GM19468 (cell line): Measurements from ENCODE around the gene STEAP2.

Experiments used
- ATAC-seq: cut with Tn5 transposase; IDR thresholded peaks from one replicate; pipeline ENCODE4 v1.9.1; 2021; ENCODE audit warnings: mild to moderate bottlenecking, moderate library complexity, moderate number of reproducible peaks; ENCODE audit not compliant: unreplicated experiment; ENCODE audit errors: extremely low read depth

STEAP2 gene

DNA sequence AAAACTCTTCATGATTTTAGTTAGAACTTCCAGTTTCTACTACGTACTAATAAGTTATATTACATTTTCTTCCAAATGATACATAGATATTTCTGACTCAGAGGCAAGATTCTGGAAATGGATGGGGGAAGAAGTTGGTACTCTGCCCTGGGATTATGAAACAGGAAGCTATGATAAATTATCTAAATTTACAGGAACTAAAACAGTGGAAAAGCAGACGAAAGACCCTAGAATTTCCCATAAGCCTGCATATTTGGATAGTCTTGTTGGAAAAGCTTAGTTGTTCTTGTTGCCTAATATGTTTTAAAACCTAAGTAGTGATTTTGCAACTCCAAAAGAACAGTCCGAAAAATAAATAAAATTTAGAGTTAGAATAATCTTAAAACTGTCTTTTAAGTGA lies 55.3 kb downstream of the STEAP2 start:
- ATAC-seq, result no peak

DNA sequence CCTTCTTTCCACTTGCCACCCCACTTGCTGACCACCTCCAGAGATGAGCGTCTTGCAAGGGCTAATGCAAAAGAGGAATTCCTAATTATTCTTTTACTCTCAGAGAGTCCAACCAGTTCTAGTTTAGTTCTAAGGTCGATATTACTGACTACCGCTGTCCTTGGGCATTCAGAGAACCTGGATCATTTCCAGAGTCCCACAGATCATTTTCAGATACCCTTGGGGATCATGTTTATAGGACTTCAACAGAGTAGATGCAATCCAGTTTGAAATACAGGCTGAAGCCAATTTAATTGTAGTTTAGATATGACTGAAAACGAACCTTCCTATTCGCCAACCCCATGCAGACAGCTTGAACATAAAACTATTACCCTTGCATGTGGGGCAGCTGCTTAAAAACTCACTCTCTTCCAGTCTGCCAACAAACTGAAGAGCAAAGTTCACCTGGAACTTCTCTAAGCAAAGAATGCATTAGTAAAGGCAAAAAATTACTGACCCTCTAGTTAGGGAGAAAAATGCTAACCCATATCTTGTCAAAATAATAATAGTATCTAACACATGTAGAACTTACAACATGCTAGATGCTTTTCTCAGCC lies 55.8 kb downstream of the STEAP2 start:
- ATAC-seq, result no peak

DNA sequence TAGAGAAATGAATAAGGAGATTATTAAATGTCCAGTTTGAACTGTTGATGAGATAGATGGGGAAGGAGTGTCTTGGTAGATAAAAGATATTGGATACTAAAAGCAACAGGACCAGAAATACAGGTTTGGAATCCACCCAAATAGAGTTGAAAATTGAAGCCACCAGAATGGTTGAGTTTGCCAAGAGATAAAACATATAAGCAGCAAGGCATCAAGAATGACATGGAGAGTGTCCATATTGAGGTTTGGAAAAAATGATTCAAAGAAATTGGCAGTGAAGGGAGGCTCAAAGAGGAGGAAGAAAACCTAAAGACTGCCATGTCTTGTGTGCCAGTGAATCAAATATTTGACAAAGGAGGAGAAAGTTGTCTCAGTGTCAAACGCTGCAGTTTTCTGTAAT lies 57.6 kb downstream of the STEAP2 start:
- ATAC-seq, result no peak

DNA sequence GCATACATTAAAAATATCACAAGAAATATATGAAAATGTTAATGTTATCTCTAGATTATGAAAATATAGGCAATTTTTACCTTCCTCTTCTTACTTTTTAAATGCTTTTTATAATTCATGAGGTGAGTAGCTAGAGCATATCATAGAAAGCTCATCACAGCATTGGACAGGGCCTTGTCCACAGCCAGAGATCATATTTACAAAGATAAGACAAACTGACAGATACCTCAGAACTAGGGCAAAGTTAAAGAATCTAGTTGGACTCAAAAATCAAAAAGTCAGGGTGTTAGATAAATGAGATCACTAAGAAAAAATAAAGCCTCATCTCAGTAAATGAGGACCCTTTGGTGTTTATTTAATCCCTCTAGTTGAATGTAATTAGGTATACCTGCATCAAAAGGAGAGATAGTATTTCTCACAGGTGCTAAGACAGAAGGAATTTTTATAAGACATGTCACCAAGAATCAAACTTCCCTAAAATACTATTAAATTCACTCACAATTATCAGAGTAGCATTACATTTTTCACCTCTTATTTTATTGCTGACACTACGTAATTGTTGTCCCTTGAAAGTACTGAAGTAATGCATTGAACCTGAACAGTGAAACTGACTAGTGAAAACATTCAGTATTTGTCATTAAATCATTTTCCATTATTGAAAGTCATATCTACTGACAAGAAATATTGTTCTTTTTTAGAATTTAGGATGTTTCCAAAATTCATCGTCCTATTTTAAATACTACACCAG lies 59.1 kb downstream of the STEAP2 start:
- ATAC-seq, result no peak

DNA sequence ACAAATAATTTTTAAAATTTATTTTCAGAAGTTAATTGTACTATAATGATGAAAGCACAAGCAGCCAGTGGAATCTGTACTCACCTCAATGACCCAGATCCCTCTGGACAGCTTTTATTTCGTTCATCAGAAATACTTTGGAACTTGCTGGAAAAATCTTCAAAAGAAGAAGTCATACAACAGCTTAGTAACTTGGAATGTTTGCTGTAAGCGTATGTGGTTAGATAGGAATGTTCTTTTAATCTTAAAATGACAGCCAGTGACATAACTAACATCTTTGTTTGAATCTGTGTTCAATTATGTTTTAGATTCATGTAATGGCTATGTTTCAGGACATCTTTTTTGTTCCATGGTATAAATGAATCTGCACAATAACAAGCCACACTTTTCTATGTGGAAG lies 60.2 kb downstream of the STEAP2 start:
- ATAC-seq, result no peak

DNA sequence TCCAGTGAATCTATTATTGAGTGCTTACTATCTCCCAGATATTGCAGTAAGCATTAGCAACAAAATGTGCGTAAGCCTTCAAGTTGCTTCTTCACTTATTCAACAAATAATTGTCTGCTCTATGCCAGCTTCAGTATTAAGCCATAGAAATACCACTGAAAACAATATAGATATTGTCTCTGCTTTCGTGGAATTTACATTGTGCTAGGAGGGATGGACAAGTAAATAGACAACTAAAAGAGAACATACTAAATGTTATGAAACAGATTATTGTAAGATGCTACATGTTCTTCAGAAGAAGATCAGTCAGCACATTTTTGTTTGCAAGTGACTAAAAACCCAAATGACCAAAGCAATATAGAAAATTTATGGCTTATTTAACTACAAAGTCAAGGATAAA lies 60.7 kb downstream of the STEAP2 start:
- no peak for ATAC-seq

DNA sequence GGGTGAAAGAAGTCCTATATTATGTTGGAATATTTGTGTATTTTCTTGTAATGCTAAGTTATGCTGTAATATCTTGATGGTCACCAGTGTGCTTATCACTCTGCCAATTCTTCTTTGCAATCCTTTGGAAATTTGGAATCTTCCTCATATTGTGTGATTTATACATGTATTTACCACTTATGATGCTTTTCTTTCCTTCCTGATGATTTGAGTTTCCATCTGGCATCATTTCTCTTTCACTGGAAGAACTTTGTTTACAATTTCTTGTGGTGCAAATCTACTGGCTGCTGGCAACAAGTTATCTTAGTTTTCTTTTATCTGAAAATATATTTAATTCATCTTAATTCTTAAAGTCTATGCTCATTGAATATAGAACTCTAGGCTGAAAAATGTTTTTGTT lies 62.6 kb downstream of the STEAP2 start:
- ATAC-seq, result no peak

DNA sequence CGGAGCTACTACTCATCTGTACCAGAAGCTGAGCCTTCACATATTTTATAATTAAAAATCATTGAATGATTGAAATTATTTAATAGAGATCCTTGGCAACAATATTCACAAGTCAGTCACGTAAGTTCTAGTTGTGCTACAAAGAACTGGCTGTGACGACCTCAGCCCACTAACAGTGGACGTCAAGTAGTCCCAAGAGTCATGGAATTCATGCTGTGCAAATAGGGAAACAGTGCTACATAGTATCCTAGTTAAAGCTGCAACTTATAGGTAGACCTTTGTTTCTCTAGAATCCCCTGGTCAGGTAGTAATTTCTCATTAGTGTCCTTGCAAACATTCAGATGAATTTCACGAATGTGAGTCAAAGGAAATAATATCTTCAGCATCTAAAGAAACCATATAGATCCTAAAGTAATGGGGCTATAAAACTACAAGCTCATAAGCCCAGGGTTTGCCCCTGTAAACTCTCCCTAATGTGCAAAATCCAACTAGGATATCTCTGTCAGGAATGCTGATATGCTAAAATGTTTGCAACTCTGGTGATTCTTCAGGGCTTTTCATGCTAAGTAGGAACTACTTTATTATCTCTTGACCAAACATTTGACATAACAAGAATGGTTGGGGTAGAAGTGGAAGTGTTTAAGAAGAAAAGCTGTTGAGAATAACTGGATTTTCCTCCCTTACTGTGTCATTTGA lies 64.6 kb downstream of the STEAP2 start:
- no peak for ATAC-seq
